GM18858 (cell line): Measurements from ENCODE around the gene ITPR3.
A peak's percentile ranks its signal among the peaks of the same experiment; 100 is the strongest.

Experiments used
- ATAC-seq: cut with Tn5 transposase; IDR thresholded peaks from one replicate; pipeline ENCODE4 v1.9.1; 2021; ENCODE audit not compliant: unreplicated experiment

The ITPR3 gene

GRCh38 chr6:33633462-33634158, 12.5 kb downstream of the ITPR3 start:
- peak; percentile 35 for ATAC-seq

- ATAC-seq = no peak
These were observed 13.1 kb downstream of the ITPR3 start for GRCh38 chr6:33634161-33634727.

GRCh38 chr6:33634946-33635345, 13.8 kb downstream of the ITPR3 start:
- ATAC-seq = no peak

GRCh38 chr6:33636655-33637054, 15.5 kb downstream of the ITPR3 start:
- ATAC-seq = no peak

- ATAC-seq = no peak
These were observed 17.4 kb downstream of the ITPR3 start for GRCh38 chr6:33638556-33638955.

GRCh38 chr6:33639559-33639958, 18.4 kb downstream of the ITPR3 start:
- no peak for ATAC-seq

GRCh38 chr6:33640361-33640760, 19.2 kb downstream of the ITPR3 start:
- ATAC-seq = no peak

GRCh38 chr6:33641144-33641543, 20.0 kb downstream of the ITPR3 start:
- ATAC-seq = no peak

- no peak for ATAC-seq
These were observed 20.5 kb downstream of the ITPR3 start for GRCh38 chr6:33641602-33642001.

GRCh38 chr6:33642897-33643296, 21.8 kb downstream of the ITPR3 start:
- ATAC-seq = no peak

GRCh38 chr6:33651403-33651802, 30.3 kb downstream of the ITPR3 start:
- ATAC-seq = no peak

GRCh38 chr6:33652002-33652401, 30.9 kb downstream of the ITPR3 start:
- no peak for ATAC-seq

- no peak for ATAC-seq
These were observed 33.9 kb downstream of the ITPR3 start for GRCh38 chr6:33654831-33655554.

- ATAC-seq = no peak
These were observed 35.7 kb downstream of the ITPR3 start for GRCh38 chr6:33656844-33657243.

GRCh38 chr6:33658982-33659689, 38.0 kb downstream of the ITPR3 start:
- ATAC-seq = no peak

GRCh38 chr6:33659986-33660385, 38.9 kb downstream of the ITPR3 start:
- ATAC-seq = no peak

- no peak for ATAC-seq
These were observed 40.1 kb downstream of the ITPR3 start for GRCh38 chr6:33661106-33661838.

GRCh38 chr6:33662318-33662717, 41.2 kb downstream of the ITPR3 start:
- ATAC-seq = no peak

GRCh38 chr6:33663028-33663427, 41.9 kb downstream of the ITPR3 start:
- ATAC-seq = no peak

- ATAC-seq = no peak
These were observed 42.8 kb downstream of the ITPR3 start for GRCh38 chr6:33663727-33664449.
